Activated naive CD4-positive, alpha-beta T cell treated with anti-CD3 and anti-CD28 coated beads for 36 hours (primary cell): Measurements from ENCODE around the gene DSG1. TPM values are rescaled to one million over a fixed set of nuclear protein-coding genes. Genes with fewer than 3 reads are reported as not detected.
"Not testable (repeated sequence)": the region's sequence is repeated elsewhere in the genome, so short reads cannot be mapped to it uniquely, and the experiment has no call there.

Experiments used
- CTCF ChIA-PET: fragments of 350-600 bp; sonication (Branson Sonifier 250); formaldehyde crosslinking; loops from one replicate; lab custom pipeline; 2021; ENCODE audit warnings: antibody characterized with exemption; lab: Charles Lee
- DNase-seq: peaks from one replicate; pipeline ENCODE4 v3.0.0-alpha.2; 2020
- H3K27ac Mint-ChIP-seq: one replicate; pipeline ENCODE4 v1.8.0; 2021; ENCODE audit warnings: mild to moderate bottlenecking, mixed read lengths
- H3K27me3 Mint-ChIP-seq: one replicate; pipeline ENCODE4 v1.8.0; 2021; ENCODE audit warnings: low read depth, mixed read lengths
- H3K36me3 Mint-ChIP-seq: one replicate; pipeline ENCODE4 v1.8.0; 2021; ENCODE audit warnings: low read depth, mixed read lengths
- H3K4me1 Mint-ChIP-seq: one replicate; pipeline ENCODE4 v1.8.0; 2021; ENCODE audit warnings: low read depth, mixed read lengths
- H3K4me3 Mint-ChIP-seq: one replicate; pipeline ENCODE4 v1.8.0; 2021; ENCODE audit warnings: mild to moderate bottlenecking, moderate library complexity, mixed read lengths
- H3K9me3 Mint-ChIP-seq: one replicate; pipeline ENCODE4 v1.8.0; 2021; ENCODE audit warnings: mixed read lengths
- intact Hi-C: fragments of 100-400 bp; cut with micrococcal nuclease; formaldehyde crosslinking; loops from one replicate; pipeline ENCODE4 v1.15.1; 2023
- total RNA-seq, 2 experiments: library from RNA; stranded (reverse); gene quantifications; one replicate each; pipeline ENCODE4 v1.2.3, GENCODE V29; 2021

Gene DSG1
- total RNA-seq, 2 experiments from 2014 or later, result not detected

DNA sequence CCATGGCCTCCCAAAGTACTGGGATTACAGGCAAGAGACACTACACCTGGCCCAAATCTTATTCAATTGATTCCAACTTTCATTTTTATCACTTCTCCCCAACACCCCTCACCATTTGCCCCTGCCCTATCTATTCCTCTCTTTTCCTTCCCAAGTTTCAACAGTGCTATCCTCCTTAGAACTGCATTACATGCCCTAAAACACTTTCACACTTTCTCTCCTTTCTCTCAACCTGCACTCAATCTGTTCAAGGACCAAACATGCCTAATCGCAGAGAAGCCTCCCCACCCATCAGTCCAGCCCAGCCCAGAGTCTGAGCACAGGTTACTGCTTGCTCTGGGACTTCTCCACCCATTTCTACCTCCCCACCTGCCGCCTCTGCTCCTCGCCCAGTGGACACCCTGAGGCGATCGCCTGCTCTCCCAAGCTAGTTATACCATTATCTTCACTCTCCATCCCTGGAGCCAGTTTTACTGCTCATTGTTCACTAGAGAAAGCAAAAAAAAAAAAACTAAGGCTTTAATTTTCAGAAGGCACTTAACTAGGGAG is 23.7 kb upstream of the DSG1 start:
- CTCF ChIA-PET, result interaction anchor here (0.7 kb wide), 1 partner anchor 1136 kb away, joined by 4 read pairs; no protein-coding TSS in a partner anchor
- Mint-ChIP-seq H3K9me3 (peaks cover 13% of the 10 kb centered on the region), H3K27me3 (no peaks in the 10 kb centered on the region), H3K4me3 (no peak overlapping the region), H3K27ac (no peak overlapping the region), H3K36me3 (no peaks in the 10 kb centered on the region), H3K4me1 (no peaks in the 10 kb centered on the region)
- no peak for DNase-seq
- intact Hi-C loops, result no loop called here

DNA sequence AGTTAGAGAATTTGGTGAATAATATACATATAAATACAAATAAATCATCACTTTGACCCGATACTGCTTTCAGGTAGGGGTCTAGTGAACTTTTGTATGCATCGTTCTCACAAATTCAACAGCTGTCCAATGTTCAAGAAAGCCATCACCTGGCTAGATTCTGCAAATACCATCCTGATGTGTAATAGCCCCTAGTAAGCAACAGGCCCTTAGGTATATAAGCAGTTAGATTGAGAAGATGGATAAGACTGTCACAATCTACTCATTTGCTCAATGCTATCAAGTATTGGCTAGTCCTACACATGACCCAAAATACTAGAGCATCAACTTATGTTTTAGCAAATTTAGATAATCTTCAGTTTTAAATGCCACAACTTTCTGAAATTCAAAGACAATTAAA is 20.7 kb upstream of the DSG1 start:
- CTCF ChIA-PET, result no interaction called here
- H3K27me3 Mint-ChIP-seq, result no peaks in the 10 kb centered on the region
- H3K4me3 Mint-ChIP-seq, result no peak overlapping the region
- intact Hi-C loops, result no loop called here
- no peaks in the 10 kb centered on the region for H3K36me3 Mint-ChIP-seq
- DNase-seq, result no peak
- H3K4me1 Mint-ChIP-seq, result no peaks in the 10 kb centered on the region
- H3K9me3 Mint-ChIP-seq, result no peaks in the 10 kb centered on the region
- no peak overlapping the region for H3K27ac Mint-ChIP-seq

DNA sequence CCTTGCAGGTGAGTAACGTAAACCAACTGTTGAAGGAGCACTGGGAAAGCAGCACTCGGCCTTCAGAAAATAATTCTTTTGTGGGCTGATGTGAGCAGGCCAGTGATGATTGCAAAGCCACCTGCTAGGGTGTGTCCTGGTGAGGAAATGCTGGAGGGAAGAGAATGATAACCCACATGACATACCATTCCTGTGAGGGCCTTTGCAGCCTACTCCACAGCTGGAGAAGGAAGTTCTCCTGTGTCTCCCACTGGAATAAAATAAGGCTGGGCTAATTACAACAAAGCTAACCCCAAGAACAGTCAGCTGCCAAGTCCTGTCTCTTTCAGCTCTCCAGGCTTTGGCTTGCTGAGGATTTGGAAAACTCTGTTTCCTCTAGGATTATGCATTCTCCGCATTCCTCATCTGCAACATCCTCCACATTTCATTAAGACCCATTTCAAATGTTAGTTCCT is 16.7 kb upstream of the DSG1 start:
- Mint-ChIP-seq H3K36me3 (no peaks in the 10 kb centered on the region), H3K27me3 (no peaks in the 10 kb centered on the region), H3K4me1 (no peaks in the 10 kb centered on the region), H3K4me3 (no peak overlapping the region), H3K9me3 (no peaks in the 10 kb centered on the region), H3K27ac (no peak overlapping the region)
- CTCF ChIA-PET, result no interaction called here
- DNase-seq, result no peak
- intact Hi-C loops, result no loop called here

DNA sequence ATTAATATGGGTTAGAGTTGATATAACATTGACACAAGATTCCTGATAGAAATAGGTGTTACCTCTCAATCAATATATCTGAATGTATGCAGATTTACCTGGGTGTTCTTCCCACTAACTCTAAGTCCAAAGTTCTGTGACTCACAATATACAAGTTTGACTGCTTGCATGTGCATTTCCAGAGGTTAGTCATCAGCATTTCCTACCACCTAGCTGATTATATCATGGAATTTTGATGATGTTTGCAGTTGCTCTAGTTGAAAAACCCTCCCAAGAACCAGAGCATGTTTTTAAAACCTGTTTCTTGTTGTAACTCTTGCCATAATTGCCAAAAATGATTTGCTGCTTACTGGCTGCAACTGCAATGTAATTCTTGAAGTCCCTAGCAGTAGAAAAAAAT is 15.0 kb upstream of the DSG1 start:
- H3K4me3 Mint-ChIP-seq, result no peak overlapping the region
- intact Hi-C loops, result no loop called here

DNA sequence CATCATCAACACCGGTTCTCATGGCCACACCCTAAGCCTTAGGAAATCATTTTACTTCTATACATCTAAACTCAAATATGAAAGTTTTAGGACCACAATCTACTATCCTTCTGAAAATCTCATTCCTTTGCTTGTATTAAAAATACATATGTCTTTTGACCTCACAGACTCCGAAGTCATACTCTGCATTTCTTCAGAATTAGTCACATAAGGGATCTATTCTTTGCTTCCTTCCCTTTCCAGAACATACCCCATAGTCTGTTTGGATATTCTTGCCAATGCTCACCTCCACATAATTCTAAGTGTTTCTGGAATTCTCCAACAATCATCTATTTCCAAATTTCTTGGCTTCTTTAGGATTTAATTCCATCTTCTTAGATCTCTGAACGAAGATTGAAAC is 14.2 kb upstream of the DSG1 start:
- H3K4me1 Mint-ChIP-seq, result no peaks in the 10 kb centered on the region
- intact Hi-C loops, result no loop called here
- H3K36me3 Mint-ChIP-seq, result no peaks in the 10 kb centered on the region
- no peak overlapping the region for H3K4me3 Mint-ChIP-seq
- no peak overlapping the region for H3K27ac Mint-ChIP-seq
- CTCF ChIA-PET, result no interaction called here
- no peak for DNase-seq
- H3K9me3 Mint-ChIP-seq, result no peaks in the 10 kb centered on the region
- no peaks in the 10 kb centered on the region for H3K27me3 Mint-ChIP-seq

More for the DNA sequence above, 15.0 kb upstream of the DSG1 start:
- Mint-ChIP-seq H3K4me1 (no peaks in the 10 kb centered on the region), H3K27ac (no peak overlapping the region), H3K36me3 (no peaks in the 10 kb centered on the region), H3K27me3 (no peaks in the 10 kb centered on the region), H3K9me3 (no peaks in the 10 kb centered on the region)
- DNase-seq, result no peak
- CTCF ChIA-PET, result no interaction called here

DNA sequence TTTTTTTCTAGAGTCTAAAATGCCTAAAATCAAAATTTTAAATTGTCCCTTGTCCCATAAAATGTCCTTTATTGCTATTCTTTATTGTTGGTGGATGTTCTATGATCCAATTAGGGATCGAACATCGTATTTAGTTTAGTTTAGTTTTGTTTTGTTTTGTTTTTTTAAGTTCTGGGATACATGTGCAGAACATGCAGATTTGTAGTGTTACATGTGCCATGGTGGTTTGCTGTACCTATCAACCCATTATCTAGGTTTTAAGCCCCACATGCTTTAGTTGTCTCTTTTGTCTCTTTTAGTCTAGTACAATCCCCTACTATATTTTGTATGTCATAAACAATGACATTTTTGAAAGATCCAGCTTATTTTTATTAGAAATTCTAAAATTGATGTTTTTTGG is 8.8 kb upstream of the DSG1 start:
- CTCF ChIA-PET, result no interaction called here
- H3K36me3 Mint-ChIP-seq, result no peaks in the 10 kb centered on the region
- DNase-seq, result no peak
- H3K27me3 Mint-ChIP-seq, result no peaks in the 10 kb centered on the region
- H3K9me3 Mint-ChIP-seq, result no peaks in the 10 kb centered on the region
- intact Hi-C loops, result no loop called here
- H3K4me3 Mint-ChIP-seq, result no peak overlapping the region
- no peaks in the 10 kb centered on the region for H3K4me1 Mint-ChIP-seq
- H3K27ac Mint-ChIP-seq, result no peak overlapping the region

DNA sequence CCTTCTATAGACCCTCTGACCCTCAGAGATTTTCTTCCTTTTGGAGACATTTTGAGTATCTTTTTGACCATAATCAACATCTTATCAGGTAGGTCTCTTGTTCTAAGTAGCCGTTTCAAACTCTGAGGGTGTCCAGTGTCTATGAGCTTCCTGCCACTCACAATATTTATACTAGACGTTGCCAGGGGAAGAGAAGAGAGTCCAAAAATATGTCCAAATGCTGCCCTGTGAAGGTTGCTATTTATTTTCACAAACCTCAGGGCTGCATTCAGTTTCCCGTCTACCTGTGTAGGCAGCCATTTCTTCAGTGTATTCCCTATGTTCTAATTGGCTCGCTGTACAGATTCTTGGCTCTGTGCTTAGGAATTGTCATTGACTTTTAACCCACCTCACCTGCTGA is 986 bp upstream of the DSG1 start:
- Mint-ChIP-seq H3K4me1 (no peaks in the 10 kb centered on the region), H3K36me3 (no peaks in the 10 kb centered on the region), H3K4me3 (no peak overlapping the region), H3K27me3 (no peaks in the 10 kb centered on the region), H3K9me3 (no peaks in the 10 kb centered on the region), H3K27ac (no peak overlapping the region)
- intact Hi-C loops, result no loop called here
- CTCF ChIA-PET, result no interaction called here
- DNase-seq, result no peak

DNA sequence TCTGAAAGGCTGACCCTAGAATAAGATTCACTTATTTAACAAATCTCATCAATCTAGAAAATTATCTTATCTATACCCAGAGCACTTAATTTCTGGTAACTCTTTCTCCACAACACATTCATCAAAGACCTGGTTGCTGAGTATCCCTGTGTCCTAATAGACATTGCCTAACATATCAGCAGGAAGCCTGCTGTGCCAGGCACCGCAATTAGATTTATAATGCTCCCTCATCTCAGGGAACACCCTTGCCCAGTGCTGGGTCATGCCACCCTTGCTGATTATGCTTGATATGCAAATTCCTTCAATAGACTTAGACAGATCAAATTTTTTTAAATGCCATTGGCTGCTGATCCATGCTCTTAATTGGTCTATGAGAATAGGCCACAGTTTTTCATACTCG is 3.8 kb downstream of the DSG1 start:
- Mint-ChIP-seq H3K9me3 (no peaks in the 10 kb centered on the region), H3K4me3 (no peak overlapping the region), H3K4me1 (no peaks in the 10 kb centered on the region), H3K27ac (no peak overlapping the region), H3K36me3 (no peaks in the 10 kb centered on the region), H3K27me3 (peaks cover 3% of the 10 kb centered on the region)
- intact Hi-C loops, result no loop called here
- no peak for DNase-seq
- CTCF ChIA-PET, result no interaction called here

GRCh38 chr18:31325051-31325450 is 7.1 kb downstream of the DSG1 start:
- Mint-ChIP-seq H3K27me3 (peaks cover 3% of the 10 kb centered on the region), H3K4me1 (no peaks in the 10 kb centered on the region), H3K4me3 (no peak overlapping the region), H3K27ac (no peak overlapping the region), H3K36me3 (no peaks in the 10 kb centered on the region), H3K9me3 (no peaks in the 10 kb centered on the region)
- CTCF ChIA-PET, result no interaction called here
- DNase-seq, result no peak
- intact Hi-C loops, result no loop called here

DNA sequence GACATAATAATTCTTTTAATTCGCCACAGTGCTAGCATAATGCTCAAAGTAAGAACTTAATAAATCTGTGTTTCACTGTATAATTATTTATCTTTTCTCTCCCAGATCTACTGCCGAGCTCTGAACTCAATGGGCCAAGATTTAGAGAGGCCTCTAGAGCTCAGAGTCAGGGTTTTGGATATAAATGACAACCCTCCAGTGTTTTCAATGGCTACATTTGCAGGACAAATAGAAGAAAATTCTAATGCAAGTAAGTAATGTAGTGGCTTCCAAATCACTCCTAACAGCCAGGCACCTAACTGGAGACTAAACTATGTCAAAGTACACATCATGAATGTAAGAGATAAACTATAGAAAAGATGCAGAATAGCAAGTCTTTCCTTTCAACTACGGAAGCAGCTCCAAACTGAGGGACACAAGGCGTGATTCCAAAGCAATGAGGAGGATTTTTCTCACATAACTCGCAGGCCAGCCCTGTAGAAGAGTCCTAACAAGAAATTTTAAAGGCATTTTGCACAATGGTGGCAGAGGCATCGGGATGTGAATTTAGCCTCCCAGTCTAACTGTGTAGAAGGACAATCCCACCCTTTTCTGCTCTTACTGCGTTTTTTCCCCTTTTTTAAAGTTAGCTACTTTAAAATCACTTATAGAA is 12.0 kb downstream of the DSG1 start:
- CTCF ChIA-PET, result no interaction called here
- no peak for DNase-seq
- no peaks in the 10 kb centered on the region for H3K9me3 Mint-ChIP-seq
- H3K4me1 Mint-ChIP-seq, result no peaks in the 10 kb centered on the region
- H3K27ac Mint-ChIP-seq, result no peak overlapping the region
- H3K4me3 Mint-ChIP-seq, result no peak overlapping the region
- no peaks in the 10 kb centered on the region for H3K36me3 Mint-ChIP-seq
- H3K27me3 Mint-ChIP-seq, result no peaks in the 10 kb centered on the region
- intact Hi-C loops, result no loop called here

DNA sequence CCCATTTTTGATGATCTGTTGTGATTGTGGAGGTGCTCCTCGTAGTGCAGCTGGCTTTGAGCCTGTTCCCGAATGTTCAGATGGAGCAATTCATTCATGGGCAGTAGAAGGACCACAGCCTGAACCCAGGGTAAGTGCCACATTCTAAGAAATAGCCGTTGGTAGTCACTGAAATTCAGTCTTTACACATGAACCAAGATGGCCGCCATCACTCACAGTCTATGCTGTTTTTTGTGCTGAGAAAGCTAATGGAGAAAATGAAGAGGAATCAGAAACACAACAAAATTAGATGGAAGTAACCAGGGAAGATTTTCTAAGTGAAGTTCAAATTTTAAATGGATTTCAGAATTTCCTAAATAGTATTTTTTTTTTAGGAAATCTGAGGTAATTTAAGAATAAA is 25.5 kb downstream of the DSG1 start:
- H3K27me3 Mint-ChIP-seq, result no peaks in the 10 kb centered on the region

GRCh38 chr18:31353336-31353735 is 35.4 kb downstream of the DSG1 start:
- H3K27me3 Mint-ChIP-seq, DNase-seq, CTCF ChIA-PET, H3K27ac Mint-ChIP-seq, intact Hi-C loops, H3K4me3 Mint-ChIP-seq, H3K36me3 Mint-ChIP-seq, H3K4me1 Mint-ChIP-seq, H3K9me3 Mint-ChIP-seq: not testable (repeated sequence)

More for the DNA sequence above, 25.5 kb downstream of the DSG1 start:
- CTCF ChIA-PET, result no interaction called here
- Mint-ChIP-seq H3K36me3 (no peaks in the 10 kb centered on the region), H3K27ac (no peak overlapping the region), H3K9me3 (peaks cover 4% of the 10 kb centered on the region), H3K4me3 (no peak overlapping the region), H3K4me1 (no peaks in the 10 kb centered on the region)
- no peak for DNase-seq
- intact Hi-C loops, result no loop called here

DNA sequence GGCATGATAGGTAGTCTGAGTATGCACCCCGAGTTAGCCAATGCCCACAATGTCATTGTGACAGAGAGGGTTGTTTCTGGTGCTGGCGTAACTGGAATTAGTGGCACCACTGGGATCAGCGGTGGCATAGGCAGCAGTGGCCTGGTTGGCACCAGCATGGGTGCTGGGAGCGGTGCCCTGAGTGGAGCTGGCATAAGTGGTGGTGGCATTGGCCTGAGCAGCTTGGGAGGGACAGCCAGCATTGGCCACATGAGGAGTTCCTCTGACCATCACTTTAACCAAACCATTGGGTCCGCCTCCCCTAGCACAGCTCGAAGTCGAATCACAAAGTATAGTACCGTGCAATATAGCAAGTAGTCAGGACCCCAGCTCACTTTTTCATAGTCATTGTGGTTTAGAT is 37.0 kb downstream of the DSG1 start:
- H3K4me3 Mint-ChIP-seq, result no peak overlapping the region
- DNase-seq, result no peak
- no peaks in the 10 kb centered on the region for H3K4me1 Mint-ChIP-seq
- intact Hi-C loops, result no loop called here
- peaks cover 6% of the 10 kb centered on the region for H3K9me3 Mint-ChIP-seq
- CTCF ChIA-PET, result no interaction called here
- H3K27ac Mint-ChIP-seq, result no peak overlapping the region
- H3K36me3 Mint-ChIP-seq, result no peaks in the 10 kb centered on the region
- no peaks in the 10 kb centered on the region for H3K27me3 Mint-ChIP-seq
